DMS53 treated with DMSO at 0.1 percent for 48 hours (cell line): ENCODE results near the gene ROPN1L.
A peak's percentile ranks its signal among the peaks of the same experiment; 100 is the strongest.

Source experiments
- DNase-seq: peaks from one replicate; lab custom pipeline; 2025; ENCODE audit not compliant: unreplicated experiment; lab: John Stamatoyannopoulos, UW

ROPN1L gene

DNA sequence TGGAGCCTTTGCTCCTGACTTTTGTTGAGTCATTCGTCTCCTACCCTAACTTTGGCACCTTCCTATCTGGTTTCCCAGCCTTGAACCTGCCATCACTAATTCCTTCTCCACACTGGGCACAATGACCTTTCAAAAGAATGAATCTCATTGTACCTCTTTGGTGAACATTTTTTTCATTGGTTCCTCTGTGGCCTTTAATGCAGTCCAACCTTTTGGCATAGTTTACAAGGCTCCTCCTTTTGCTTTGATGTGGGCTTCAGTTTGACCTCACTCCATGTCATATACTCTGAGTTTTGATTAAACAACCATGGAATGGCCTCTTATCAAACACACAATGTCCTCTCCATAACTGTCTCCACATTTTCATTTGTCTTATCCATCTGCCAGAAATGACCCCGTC lies 14.5 kb upstream of the ROPN1L start:
- DNase-seq: no peak

DNA sequence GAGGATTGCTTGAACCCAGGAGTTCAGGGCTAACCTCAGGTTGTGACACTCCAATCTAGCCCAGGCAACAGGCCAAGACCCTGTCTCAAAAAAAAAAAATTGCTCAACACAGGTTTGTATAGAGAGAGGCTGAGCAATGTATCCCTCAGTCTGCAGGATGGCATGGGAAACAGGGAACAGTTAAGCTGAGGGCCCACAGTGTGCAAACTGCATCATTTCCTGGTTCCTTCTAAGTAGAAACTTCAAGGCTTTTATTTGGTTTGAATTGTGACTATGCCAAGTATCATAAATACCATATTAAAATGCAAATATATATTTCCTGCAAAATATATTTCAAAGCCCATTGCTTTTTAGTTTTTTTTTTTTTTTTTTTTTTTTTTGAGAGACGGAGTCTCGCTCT lies 13.7 kb upstream of the ROPN1L start:
- no peak for DNase-seq

DNA sequence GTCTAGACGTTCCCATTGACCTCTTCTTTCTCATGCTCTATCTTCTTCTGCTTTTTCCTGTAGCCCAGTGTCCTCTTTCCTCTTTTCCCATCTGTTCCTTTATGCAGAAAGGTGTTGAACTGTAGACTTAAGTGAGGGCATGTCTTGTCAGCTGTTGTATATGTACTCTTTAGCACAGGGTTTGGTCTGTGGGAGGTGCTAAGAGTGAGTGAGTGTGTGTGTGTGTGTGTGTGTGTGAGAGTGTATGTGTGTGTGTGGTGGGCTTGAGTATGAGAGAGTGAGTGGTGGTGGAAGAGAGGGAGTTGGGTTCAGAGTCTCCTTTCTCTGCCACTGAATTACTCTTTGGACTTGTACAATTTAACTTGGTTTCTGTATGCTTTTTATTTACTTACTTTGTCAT lies 10.3 kb upstream of the ROPN1L start:
- DNase-seq: no peak

DNA sequence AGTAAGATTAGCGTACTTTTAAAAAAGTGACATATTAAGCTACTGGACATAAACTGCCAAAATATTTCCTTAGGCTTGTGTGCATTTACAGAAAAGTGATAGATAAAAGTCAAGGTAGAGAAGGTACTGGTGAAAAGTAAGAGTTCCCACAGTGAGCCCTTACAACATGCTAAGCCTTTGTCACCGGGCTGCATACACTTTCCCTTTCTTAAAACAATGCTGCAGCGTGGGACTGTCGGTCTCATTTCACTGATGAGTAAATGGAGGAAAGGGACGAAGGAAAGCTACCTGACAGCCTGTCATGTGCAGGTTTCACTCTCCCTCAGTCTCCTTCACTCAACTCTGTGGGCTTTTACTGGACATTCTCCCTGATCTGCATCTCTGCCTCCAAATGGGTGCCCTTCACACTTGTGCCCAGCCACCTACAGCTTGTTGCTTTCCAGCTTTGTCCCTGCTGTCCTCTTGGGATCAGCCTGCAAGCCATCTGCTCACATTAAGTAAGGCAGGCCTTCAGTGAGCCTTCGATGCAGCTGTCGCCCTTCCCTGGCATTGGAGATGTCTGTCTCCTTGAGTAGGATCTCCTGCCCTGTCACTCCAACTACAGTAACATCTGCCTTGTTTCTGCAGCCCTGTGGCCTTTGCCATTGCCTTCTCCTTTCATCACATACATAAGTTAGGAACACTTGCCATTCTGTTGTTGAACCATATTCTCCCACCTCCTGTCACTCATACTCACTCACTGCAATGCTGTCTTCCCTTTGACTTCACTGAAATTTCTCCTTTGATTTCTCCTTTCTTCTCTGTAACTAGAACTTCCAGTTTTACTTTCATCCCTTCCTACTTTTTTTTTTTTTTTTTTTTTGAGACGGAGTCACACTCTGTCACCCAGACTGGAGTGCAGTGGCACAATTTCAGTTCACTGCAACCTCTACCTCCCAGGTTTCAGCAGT lies 9.3 kb upstream of the ROPN1L start:
- DNase-seq: no peak

- DNase-seq: no peak
Observed at GRCh38 chr5:10434392-10434791, 7.3 kb upstream of the ROPN1L start.

DNA sequence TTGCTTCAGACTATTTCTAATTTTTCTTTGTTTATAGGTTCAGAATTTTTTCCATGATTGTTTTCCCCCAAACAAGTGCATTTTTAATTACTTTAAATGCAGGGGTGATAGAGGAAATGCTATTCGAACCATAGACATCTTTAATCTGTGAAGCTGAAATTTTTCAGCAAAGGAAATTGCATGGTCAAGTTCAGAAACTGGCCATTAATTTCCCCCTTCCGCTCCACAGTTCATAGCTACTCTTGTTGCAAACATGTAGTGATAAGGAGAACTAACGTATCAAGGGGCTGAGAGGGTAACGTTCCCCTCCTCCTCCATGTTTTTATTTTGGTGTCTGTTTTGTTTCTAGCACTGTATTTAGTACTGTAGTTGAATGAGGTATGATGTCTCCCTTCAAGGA lies 3.4 kb upstream of the ROPN1L start:
- no peak for DNase-seq

DNA sequence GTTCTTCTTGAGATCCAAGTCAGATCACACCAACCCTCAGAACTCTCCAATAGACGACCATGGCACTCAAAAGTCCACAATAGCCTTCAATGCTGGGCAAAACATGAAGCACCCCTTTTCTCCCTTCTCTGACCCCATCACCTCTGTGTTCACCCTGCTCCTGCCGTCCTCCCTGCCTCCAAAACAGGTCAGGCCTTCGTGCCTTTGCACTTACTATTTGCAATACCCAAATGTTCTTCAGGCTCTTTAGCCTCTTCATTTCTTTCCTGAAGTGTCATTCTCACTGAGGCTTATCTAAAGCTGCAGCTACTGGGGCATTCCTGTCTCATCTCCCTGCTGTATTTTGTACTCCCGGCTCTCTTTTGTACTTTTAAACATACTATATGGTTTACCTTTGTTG lies 2.0 kb upstream of the ROPN1L start:
- DNase-seq: no peak

DNA sequence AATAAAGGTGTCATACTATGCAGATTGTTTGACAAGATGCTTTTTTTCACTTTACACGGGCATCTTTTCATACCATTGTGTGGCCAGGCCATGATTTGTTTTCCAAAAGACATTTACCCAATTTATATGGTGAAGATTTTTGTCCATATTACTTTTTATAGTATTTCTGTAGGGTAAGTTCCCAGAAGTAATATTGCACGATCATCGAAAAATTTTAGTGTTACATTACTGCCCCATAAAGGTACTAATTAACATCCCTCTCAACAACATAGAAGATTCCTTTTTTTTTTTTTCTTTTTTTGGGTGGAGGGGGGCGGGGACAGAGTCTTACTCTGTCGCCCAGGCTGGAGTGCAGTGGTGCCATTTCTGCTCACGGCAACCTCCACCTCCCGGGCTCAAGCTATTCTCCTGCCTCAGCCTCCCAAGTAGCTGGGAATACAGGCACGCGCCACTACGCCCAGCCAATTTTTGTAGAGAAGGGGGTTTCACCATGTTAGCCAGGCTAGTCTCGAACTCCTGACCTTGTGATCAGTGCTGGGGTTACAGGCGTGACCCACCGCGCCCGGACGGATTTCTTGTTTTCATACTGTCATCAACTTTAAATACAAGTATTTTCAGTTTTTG lies 1.2 kb upstream of the ROPN1L start:
- DNase-seq: no peak

- DNase-seq: no peak
Observed at GRCh38 chr5:10441992-10442435, 335 bp downstream of the ROPN1L start.

- DNase-seq: no peak
Observed at GRCh38 chr5:10442576-10442975, 897 bp downstream of the ROPN1L start.

- DNase-seq: no peak
Observed at GRCh38 chr5:10445352-10445751, 3.7 kb downstream of the ROPN1L start.

GRCh38 chr5:10446490-10446889 lies 4.8 kb downstream of the ROPN1L start:
- DNase-seq: no peak

- DNase-seq: no peak
Observed at GRCh38 chr5:10447041-10447440, 5.4 kb downstream of the ROPN1L start.

DNA sequence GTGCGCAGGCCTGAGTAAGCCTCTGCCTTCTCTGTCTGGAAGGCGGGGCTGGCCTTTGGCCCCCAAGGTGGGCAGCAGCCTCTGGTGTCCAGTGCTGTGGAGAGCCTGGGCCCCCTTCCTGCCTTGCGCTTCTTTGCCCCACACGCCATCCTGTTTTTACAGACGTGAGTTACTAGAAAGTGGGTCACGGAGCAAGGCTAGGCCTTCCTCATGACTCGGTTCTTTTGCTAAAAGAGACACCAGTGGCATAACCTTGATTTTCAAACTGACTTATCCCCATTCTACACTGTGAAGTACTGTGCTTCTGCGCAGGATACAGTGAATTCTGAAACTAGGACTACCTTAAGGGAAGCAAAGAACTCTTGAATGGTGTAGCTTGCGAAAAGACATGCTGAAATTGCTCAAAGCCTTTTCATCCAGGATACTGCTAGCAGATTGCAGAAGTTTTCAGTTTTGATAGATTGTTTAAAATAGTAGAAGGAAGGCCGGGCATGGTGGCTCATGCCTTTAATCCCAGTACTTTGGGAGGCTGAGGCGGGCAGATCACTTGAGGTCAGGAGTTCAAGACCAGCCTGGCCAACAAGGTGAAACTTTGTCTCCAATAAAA lies 7.2 kb downstream of the ROPN1L start:
- no peak for DNase-seq

GRCh38 chr5:10451137-10451824 lies 9.6 kb downstream of the ROPN1L start:
- DNase-seq: no peak

GRCh38 chr5:10452768-10453331 lies 11.2 kb downstream of the ROPN1L start:
- peak; percentile 72 for DNase-seq

GRCh38 chr5:10453545-10453944 lies 11.9 kb downstream of the ROPN1L start:
- DNase-seq: no peak

GRCh38 chr5:10454591-10455276 lies 13.1 kb downstream of the ROPN1L start:
- no peak for DNase-seq

DNA sequence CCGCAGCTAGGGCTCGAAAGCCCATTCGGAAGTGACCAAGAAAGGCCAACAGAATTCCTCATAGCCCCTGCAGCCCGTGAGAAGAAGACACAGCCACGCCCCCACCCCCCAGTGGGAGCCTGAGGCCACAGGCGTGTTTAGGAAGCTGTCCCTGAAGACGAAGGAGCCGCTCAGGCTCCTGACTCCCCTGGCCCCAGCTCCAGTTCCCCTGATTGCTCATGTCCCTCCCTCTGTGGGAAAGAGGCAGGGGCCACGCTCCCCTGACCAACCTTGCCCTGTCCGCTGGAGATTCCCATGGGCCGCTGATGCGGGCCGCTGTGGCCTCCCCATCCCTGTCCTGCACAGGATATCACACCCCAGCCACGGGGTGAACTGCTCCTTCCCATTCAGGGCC lies 13.6 kb downstream of the ROPN1L start:
- DNase-seq: no peak

DNA sequence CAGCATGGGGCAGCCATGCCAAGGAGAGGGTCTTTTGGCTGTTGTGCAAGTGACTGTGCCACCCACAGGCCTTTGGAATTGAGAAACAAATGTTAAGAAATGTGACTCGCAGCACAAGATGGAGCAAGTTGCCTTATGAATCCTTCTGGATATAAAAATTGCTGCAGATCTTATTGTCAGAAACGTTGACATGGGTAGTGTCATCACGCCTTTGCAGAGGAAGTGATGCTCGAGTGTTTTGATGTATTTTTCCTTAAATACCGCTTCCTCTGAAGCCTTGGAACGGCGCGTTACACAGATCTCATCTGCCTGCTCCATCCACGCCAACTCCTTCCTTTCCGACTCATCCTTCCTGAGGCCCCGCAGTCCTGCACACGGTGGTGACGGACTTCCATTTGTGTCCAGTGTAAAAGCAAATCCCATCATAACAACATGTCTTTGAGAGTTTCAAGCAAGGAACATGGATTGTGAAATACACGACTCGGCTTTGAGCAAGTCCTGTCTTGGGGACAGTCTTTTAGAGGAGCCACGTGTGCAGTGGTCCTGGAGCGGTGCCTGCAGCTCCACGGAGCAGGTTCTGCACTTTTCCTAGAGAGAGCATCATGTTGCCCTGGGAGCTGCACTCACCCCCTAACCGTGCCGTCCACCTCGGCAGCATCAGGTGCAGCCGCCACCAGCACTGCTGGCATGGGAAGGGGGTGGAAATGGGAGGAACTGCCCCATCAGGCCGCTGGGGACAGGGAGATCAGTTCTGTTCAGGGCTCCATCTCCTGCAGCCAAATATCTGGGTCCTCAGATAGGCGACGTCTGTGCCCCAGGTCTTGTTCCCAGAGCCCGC lies 15.1 kb downstream of the ROPN1L start:
- no peak for DNase-seq
